Right kidney (tissue), 1 donor: Measurements from ENCODE around the gene GRID1.
"Not testable (repeated sequence)": the region's sequence is repeated elsewhere in the genome, so short reads cannot be mapped to it uniquely, and the experiment has no call there.

Experiments used
- DNase-seq: peaks from one replicate; pipeline ENCODE4 v3.0.0-alpha.2; 2016

GRID1 gene

DNA sequence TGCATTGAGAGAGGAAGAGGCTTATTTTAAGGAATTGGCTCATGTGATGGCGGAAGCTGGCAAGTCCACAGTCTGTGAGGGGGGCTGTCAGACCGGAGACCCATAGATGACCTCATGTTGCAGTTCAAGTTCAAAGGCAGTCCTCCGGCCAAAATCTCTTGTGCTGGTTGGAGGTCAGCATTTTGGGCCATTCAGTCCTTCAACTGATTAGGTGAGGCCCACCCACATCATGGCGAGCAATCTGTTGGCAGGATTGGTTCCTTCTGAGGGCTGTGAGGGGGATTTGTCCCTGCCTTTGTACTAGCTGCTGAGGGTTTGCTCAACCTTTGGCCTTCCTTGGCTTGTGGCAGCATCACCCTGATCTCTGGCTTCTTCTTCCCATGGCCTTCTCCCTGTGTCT lies 290.1 kb downstream of the GRID1 start:
- DNase-seq, result not testable (repeated sequence)

DNA sequence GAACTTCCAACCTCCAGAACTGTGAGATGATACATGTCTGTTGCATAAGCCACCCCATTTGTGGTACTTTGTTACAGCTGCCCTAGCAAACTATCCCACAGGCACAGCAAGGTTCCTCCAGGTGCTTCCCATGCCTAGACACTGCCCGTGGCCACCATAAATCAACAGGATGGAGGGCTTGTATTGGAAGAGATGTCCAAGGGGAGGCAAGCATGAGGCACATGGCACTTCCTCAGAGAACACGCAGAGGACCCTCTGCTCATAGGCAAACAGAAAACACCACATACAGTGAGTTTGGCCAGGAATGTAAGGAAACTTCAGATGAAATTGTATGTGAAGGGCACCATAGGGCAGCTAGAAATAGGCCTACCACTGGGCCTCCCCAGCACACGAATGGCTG lies 291.1 kb downstream of the GRID1 start:
- DNase-seq, result no peak

DNA sequence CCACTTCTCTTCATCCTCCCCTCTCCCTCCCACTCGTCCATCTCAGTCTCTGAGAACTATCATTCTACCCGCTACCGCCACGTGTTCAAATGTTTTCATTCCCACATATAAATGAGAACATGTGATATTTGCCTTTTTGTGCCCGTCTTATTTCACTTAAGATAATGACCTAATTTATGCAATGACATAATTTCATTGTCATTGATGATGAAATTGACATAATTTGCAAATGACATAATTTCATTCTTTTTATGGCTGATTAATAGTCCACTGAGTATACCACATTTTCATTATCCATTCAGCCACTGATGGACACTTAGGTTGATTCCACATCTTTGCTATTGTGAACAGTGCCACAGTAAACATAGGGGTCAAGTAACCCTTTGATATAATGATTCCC lies 292.3 kb downstream of the GRID1 start:
- no peak for DNase-seq

DNA sequence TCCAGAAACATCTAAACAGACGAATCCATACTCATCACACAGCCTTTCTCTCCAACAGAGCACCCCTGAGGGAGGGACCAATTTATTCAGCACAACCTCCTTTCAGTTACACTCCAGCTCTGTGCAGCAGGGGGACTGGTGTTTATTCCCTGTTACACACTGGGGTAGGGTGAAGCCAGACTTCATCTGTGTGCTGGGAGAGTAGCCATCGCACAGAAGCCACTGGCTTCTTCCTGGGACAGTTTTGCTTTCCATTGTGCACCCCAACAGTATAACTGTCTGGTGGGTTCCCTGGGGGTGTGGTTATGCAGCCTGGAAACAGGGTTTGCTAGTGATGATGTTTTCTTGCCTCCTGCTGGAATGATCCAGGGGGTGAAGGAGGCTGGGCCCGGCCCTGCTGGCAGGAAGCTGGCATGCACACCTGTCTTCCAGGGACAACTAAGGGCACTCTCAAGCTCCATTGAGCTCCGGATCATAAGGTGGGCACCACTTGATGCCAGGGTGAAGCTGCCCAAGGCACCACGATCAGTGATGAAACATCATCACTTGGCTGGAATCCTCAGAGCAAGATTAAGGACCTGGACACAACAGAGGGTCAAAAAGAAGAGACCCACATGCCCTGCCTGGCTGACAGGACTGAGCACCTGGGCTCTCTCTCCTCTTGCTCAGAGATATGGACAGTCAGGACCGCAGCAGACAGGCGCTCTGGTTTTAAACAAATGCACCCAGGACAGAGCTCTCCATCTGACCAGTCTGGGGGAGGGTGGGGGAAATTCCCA lies 293.2 kb downstream of the GRID1 start:
- DNase-seq, result no peak

GRCh38 chr10:86072413-86072812 lies 294.2 kb downstream of the GRID1 start:
- no peak for DNase-seq

- no peak for DNase-seq
Observed at GRCh38 chr10:86071758-86072157, 294.8 kb downstream of the GRID1 start.

DNA sequence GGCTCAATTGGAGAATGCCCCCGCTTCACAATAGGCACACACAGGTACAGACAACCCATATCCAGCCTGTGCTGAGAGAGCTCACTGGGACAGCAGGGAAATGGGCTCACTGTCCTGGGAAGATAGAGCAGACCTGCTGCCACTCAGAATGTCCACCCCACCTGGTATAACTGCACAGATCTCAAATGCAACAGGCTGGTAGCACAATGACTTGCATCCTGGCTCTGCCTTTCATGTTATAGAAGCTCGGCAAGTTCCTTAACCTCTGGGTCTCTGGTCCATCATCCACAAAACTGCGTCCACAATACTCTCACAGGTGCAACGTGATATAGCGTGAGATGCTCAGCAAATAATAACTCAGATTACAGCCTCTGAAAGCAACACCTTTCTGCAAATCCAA lies 295.4 kb downstream of the GRID1 start:
- DNase-seq, result no peak

DNA sequence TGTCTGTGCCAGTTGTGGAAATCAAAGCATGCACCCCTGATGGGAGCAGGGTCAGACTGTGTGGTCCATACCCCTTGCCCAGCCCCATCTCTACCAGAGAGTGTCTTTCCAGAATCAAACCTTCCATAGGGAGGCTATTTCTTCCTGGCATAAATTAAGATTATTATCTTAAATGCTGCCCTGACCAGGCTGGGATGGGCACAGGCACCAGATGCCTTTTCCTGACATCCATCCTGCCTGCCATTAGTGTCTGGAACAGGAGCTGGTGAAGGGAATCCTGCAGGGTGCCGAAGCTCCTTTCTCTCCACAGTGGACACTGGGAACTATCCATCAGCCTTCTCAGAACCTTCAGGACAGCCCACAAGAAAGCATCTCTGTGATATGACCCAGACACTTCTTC lies 296.3 kb downstream of the GRID1 start:
- no peak for DNase-seq

DNA sequence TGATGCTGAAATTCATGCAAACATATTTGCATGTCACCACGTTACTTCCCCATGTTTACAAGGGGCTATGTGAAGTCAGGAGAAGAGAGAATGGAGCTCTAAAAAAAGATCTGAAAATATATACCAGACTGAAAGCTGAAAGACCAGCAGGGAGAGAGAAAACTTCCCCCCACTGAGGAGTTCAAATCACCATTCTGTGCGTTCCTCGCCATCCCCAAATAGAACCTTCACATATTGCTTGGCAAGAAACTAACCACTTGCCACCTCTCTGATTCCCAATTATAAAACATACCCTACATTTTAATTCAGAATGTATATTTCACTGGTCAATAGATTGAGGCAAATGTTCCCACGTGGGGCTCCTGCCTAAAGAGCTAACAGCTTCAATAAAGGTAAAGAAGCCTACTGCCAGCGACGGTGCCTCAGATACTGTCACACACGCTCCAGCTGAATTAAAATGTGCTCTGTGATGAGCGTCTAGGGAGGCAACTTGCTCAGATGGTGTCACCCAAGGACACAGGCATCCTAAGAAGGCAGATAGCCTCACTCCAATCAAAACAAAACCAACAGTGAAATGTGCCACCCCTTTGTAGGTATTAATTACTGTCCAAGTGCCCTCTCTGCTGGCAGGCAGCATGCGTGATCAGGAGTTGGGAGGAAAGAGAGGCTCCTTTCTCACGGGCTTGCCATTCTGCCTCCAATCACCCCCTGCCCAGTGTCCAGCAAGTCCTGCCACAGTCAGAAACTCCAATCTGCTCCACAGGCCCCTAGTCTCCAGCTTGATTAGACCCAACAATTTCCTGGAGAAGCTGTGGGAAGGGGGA lies 298.2 kb downstream of the GRID1 start:
- no peak for DNase-seq

DNA sequence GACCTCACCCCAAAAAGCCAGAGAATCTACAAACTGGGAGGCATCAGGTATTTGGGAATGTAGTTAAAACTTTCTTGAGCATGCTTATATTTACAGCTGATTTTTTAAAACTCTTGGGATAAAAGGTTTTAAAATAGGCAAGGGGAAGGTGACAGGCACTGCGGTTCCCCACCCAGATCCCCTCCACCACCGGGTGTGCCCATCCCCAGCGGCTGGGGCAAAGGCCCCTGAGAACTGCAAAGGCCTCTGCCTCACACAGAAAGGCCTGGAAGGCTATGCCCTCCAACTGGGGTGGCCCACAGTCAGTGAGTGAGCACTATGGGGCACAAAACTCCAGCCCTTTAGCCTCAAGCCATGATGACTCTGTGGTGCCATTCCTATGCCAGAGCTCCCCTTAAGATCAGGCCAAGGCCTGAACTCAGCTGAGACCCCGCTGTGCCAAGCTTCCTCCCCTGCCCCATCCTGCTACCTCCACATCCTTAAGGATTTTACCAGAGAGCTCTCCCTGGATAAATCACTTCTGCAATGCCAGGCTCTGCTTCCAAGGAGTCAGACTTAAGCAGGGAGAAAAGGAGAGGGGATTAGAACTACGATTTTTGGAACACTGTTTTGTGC lies 299.1 kb downstream of the GRID1 start:
- DNase-seq, result no peak

GRCh38 chr10:86066696-86067095 lies 299.9 kb downstream of the GRID1 start:
- no peak for DNase-seq

- no peak for DNase-seq
Observed at GRCh38 chr10:86065711-86066251, 300.8 kb downstream of the GRID1 start.

GRCh38 chr10:86064931-86065662 lies 301.5 kb downstream of the GRID1 start:
- DNase-seq, result no peak

- no peak for DNase-seq
Observed at GRCh38 chr10:86064219-86064618, 302.4 kb downstream of the GRID1 start.

- DNase-seq, result no peak
Observed at GRCh38 chr10:86063341-86063740, 303.3 kb downstream of the GRID1 start.

- DNase-seq, result no peak
Observed at GRCh38 chr10:86062647-86063145, 303.9 kb downstream of the GRID1 start.

DNA sequence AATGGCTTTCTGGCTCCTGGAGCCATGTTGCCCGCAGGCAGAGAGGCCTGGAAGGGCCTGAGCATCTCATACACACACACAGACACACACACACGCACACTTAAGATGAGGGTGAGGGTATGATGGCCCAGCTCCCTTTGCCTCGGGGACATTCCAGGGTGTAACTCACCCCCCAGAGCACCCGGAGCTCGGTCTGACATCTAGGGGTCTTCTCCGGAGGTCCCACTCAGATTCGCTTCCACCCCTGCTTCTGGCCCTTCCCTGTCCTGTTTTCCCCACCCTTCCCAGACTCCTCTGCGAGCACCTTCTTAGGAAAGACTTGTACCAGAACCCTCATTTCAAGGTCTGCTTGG lies 304.4 kb downstream of the GRID1 start:
- no peak for DNase-seq

DNA sequence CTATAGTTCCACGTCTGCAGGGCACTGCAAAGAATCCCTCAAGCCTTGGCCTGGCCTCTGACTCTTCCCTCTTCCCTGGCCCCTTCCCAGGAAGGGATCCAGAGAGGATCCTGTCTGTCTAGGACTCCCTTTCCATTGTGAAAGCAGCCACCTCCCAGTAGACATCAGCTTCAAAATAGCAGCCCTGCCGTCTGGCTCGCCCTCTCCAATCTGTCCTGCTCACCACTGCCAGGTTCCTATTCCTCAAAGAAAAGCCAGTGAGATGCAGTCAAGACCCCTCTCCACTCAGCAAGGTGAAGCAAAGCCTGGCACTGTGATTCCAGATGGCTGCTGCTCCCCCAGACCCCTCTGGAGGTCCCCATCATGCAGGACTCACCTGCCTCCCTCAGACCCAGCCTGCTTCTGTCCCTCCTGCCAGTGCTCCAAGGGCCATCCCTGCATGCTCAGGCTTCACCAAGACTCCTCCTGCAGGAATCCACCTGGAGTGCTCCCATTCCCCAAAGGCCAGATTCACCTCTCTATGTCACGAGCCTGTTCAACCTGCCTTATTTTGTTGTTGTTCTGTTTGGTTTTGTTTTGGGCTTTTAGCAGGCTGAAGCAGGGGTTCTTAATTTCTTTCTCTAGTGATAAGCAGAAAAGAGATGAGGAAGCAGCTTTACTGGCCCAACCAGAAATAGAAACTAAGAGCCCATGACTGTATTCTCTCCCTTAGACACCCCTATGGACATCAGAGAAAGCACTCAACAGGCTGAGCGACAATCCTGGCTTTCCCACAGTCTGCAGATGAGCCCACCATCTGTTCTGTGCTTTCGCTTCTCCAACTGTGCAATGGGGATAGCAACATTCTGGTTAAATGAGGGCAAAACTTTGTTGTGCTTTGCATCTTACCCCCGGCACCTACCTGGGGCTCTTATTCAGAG lies 305.1 kb downstream of the GRID1 start:
- DNase-seq, result no peak

GRCh38 chr10:86060386-86061277 lies 306.0 kb downstream of the GRID1 start:
- no peak for DNase-seq

GRCh38 chr10:86059892-86060291 lies 306.7 kb downstream of the GRID1 start:
- DNase-seq, result no peak
